ENCODE data around the gene ZNF787.

Gene ZNF787

DNA sequence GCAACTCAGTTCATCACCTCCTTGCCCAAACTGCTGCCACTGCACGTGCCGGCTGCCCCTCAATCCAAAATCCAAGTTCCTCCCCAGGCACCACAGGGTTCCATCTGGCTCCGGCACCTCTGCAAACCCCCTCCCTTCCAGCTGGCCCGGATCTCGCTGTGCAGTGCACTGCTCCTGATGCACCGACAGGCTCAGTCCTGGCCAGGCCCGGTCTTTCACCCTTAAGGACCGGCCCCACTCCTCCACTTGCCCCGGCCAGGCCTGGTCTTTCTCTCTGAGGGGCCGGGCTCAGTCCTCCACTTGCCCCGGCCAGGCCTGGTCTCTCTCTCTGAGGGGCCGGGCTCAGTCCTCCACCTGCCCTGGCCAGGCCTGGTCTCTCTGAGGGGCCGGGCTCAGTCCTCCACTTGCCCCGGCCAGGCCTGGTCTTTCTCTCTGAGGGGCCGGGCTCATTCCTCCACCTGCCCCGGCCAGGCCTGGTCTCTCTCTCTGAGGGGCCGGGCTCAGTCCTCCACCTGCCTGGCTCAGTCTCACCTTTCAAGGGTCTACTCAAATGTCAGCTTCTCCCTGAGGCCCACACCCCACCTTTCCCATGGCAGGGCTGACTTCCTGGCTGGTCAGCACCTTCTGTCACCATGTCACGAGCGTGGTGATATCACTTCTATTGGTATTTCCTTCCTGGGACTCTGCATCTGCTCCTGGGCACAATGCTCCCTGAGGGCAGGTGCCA is 6.9 kb downstream of the ZNF787 start:
- TF ChIP-seq ESRRG (CRISPR knock-in tag; IDR thresholded peaks at IDR 0.05): no peak
- no peak for TF ChIP-seq ISL1 (CRISPR knock-in tag; IDR thresholded peaks at IDR 0.05)
- no peak for TF ChIP-seq TCF4 (CRISPR knock-in tag; IDR thresholded peaks at IDR 0.05; ENCODE audit: borderline replicate concordance)
- TF ChIP-seq ZC3H10 (CRISPR knock-in tag; IDR thresholded peaks at IDR 0.05): no peak
- TF ChIP-seq, protein P1, sequence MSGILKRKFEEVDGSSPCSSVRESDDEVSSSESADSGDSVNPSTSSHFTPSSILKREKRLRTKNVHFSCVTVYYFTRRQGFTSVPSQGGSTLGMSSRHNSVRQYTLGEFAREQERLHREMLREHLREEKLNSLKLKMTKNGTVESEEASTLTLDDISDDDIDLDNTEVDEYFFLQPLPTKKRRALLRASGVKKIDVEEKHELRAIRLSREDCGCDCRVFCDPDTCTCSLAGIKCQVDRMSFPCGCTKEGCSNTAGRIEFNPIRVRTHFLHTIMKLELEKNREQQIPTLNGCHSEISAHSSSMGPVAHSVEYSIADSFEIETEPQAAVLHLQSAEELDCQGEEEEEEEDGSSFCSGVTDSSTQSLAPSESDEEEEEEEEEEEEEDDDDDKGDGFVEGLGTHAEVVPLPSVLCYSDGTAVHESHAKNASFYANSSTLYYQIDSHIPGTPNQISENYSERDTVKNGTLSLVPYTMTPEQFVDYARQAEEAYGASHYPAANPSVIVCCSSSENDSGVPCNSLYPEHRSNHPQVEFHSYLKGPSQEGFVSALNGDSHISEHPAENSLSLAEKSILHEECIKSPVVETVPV (CRISPR knock-in tag; IDR thresholded peaks at IDR 0.05): no peak
- TF ChIP-seq, protein P2, sequence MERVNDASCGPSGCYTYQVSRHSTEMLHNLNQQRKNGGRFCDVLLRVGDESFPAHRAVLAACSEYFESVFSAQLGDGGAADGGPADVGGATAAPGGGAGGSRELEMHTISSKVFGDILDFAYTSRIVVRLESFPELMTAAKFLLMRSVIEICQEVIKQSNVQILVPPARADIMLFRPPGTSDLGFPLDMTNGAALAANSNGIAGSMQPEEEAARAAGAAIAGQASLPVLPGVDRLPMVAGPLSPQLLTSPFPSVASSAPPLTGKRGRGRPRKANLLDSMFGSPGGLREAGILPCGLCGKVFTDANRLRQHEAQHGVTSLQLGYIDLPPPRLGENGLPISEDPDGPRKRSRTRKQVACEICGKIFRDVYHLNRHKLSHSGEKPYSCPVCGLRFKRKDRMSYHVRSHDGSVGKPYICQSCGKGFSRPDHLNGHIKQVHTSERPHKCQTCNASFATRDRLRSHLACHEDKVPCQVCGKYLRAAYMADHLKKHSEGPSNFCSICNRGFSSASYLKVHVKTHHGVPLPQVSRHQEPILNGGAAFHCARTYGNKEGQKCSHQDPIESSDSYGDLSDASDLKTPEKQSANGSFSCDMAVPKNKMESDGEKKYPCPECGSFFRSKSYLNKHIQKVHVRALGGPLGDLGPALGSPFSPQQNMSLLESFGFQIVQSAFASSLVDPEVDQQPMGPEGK (CRISPR knock-in tag; IDR thresholded peaks at IDR 0.05; ENCODE audit: borderline replicate concordance): no peak
- TF ChIP-seq, protein P3, sequence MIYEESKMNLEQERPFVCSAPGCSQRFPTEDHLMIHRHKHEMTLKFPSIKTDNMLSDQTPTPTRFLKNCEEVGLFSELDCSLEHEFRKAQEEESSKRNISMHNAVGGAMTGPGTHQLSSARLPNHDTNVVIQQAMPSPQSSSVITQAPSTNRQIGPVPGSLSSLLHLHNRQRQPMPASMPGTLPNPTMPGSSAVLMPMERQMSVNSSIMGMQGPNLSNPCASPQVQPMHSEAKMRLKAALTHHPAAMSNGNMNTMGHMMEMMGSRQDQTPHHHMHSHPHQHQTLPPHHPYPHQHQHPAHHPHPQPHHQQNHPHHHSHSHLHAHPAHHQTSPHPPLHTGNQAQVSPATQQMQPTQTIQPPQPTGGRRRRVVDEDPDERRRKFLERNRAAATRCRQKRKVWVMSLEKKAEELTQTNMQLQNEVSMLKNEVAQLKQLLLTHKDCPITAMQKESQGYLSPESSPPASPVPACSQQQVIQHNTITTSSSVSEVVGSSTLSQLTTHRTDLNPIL (CRISPR knock-in tag; IDR thresholded peaks at IDR 0.05; ENCODE audit: low read depth): no peak
- TF ChIP-seq TOX (CRISPR knock-in tag; IDR thresholded peaks at IDR 0.05; ENCODE audit: borderline replicate concordance): no peak
- no peak for TF ChIP-seq SNAI2 (CRISPR knock-in tag; IDR thresholded peaks at IDR 0.05)
- no peak for TF ChIP-seq GLIS3 (CRISPR knock-in tag; IDR thresholded peaks at IDR 0.05)
- no peak for TF ChIP-seq ZNF565 (CRISPR knock-in tag; conservative IDR thresholded peaks at IDR 0.05; ENCODE audit: low read depth)
- TF ChIP-seq ZFP3 (CRISPR knock-in tag; IDR thresholded peaks at IDR 0.05): no peak
- no peak for TF ChIP-seq BACH2 (CRISPR knock-in tag; IDR thresholded peaks at IDR 0.05; ENCODE audit: borderline replicate concordance)
- no peak for TF ChIP-seq OSR1 (CRISPR knock-in tag; IDR thresholded peaks at IDR 0.05)
- TF ChIP-seq, protein P4, sequence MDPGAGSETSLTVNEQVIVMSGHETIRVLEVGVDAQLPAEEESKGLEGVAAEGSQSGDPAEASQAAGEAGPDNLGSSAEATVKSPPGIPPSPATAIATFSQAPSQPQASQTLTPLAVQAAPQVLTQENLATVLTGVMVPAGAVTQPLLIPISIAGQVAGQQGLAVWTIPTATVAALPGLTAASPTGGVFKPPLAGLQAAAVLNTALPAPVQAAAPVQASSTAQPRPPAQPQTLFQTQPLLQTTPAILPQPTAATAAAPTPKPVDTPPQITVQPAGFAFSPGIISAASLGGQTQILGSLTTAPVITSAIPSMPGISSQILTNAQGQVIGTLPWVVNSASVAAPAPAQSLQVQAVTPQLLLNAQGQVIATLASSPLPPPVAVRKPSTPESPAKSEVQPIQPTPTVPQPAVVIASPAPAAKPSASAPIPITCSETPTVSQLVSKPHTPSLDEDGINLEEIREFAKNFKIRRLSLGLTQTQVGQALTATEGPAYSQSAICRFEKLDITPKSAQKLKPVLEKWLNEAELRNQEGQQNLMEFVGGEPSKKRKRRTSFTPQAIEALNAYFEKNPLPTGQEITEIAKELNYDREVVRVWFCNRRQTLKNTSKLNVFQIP (CRISPR knock-in tag; IDR thresholded peaks at IDR 0.05; ENCODE audit: borderline replicate concordance, low read depth): no peak
- no peak for TF ChIP-seq CSDC2 (CRISPR knock-in tag; IDR thresholded peaks at IDR 0.05)
- TF ChIP-seq, protein P5, sequence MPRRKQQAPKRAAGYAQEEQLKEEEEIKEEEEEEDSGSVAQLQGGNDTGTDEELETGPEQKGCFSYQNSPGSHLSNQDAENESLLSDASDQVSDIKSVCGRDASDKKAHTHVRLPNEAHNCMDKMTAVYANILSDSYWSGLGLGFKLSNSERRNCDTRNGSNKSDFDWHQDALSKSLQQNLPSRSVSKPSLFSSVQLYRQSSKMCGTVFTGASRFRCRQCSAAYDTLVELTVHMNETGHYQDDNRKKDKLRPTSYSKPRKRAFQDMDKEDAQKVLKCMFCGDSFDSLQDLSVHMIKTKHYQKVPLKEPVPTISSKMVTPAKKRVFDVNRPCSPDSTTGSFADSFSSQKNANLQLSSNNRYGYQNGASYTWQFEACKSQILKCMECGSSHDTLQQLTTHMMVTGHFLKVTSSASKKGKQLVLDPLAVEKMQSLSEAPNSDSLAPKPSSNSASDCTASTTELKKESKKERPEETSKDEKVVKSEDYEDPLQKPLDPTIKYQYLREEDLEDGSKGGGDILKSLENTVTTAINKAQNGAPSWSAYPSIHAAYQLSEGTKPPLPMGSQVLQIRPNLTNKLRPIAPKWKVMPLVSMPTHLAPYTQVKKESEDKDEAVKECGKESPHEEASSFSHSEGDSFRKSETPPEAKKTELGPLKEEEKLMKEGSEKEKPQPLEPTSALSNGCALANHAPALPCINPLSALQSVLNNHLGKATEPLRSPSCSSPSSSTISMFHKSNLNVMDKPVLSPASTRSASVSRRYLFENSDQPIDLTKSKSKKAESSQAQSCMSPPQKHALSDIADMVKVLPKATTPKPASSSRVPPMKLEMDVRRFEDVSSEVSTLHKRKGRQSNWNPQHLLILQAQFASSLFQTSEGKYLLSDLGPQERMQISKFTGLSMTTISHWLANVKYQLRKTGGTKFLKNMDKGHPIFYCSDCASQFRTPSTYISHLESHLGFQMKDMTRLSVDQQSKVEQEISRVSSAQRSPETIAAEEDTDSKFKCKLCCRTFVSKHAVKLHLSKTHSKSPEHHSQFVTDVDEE (CRISPR knock-in tag; IDR thresholded peaks at IDR 0.05): no peak
- no peak for TF ChIP-seq ZNF8 (CRISPR knock-in tag; IDR thresholded peaks at IDR 0.05)
- ATAC-seq: no peak

DNA sequence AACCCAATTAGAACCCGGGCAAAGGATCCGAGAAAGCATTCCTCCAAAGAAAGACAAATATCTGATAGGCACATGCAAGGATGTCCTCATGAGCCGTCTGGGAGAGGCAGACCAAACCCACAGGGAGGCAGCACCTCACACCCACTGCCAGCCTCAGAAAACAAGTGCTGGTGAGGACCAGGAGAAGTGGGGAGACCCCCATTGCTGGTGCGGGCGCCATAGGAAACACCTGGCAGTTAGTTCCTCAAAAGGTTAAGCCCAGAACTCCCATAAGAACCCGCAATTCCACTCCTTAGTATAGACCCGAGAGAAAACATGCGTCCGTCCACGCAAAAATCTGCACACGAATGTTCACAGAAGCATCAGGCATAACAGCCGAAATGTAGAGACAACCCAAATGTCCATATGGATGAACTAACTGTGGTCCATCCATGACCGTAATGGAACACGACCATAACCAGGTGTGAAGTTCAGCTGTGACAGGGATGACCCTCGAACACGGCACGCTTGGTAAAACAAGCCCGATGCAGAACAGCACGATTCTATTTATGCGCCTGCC is 7.9 kb downstream of the ZNF787 start:
- no peak for TF ChIP-seq SNAI2 (CRISPR knock-in tag; IDR thresholded peaks at IDR 0.05)
- no peak for TF ChIP-seq ZFP30 (CRISPR knock-in tag; IDR thresholded peaks at IDR 0.05)
- TF ChIP-seq PPARA (CRISPR knock-in tag; IDR thresholded peaks at IDR 0.05; ENCODE audit: borderline replicate concordance): no peak
- TF ChIP-seq TOX (CRISPR knock-in tag; IDR thresholded peaks at IDR 0.05; ENCODE audit: borderline replicate concordance): no peak
- TF ChIP-seq, protein P3 (CRISPR knock-in tag; IDR thresholded peaks at IDR 0.05; ENCODE audit: low read depth): no peak
- TF ChIP-seq ESRRG (CRISPR knock-in tag; IDR thresholded peaks at IDR 0.05): no peak
- no peak for TF ChIP-seq ARNTL (CRISPR knock-in tag; IDR thresholded peaks at IDR 0.05; ENCODE audit: borderline replicate concordance, low read depth)
- TF ChIP-seq, protein P1 (CRISPR knock-in tag; IDR thresholded peaks at IDR 0.05): no peak
- no peak for TF ChIP-seq OSR1 (CRISPR knock-in tag; IDR thresholded peaks at IDR 0.05)
- TF ChIP-seq GLIS3 (CRISPR knock-in tag; IDR thresholded peaks at IDR 0.05): no peak
- no peak for TF ChIP-seq RARB (CRISPR knock-in tag; IDR thresholded peaks at IDR 0.05)
- TF ChIP-seq, protein P4 (CRISPR knock-in tag; IDR thresholded peaks at IDR 0.05; ENCODE audit: borderline replicate concordance, low read depth): no peak
- TF ChIP-seq ZFP3 (CRISPR knock-in tag; IDR thresholded peaks at IDR 0.05): no peak

More for the DNA sequence above, 7.9 kb downstream of the ZNF787 start:
- ATAC-seq: no peak

All from SK-N-SH treated with all-trans-retinoic acid at 6 μM for 48 hours (cell line).